ENCODE measurements around the gene LIN7A. TPM values are rescaled to one million over a fixed set of nuclear protein-coding genes. Genes with fewer than 3 reads are reported as not detected.

Gene LIN7A
- polyA plus RNA-seq, 3 donors: 19.2 to 22.4 (median 21.2) TPM

- DNase-seq: no peak
These were observed 75.2 kb downstream of the LIN7A start for GRCh38 chr12:80862531-80862930.

- no peak for DNase-seq
These were observed 75.9 kb downstream of the LIN7A start for GRCh38 chr12:80861641-80862378.

- no peak for DNase-seq
These were observed 76.8 kb downstream of the LIN7A start for GRCh38 chr12:80860928-80861327.

- no peak for DNase-seq
These were observed 77.5 kb downstream of the LIN7A start for GRCh38 chr12:80860206-80860605.

- DNase-seq: no peak
These were observed 79.4 kb downstream of the LIN7A start for GRCh38 chr12:80858356-80858755.

- no peak for DNase-seq
These were observed 80.4 kb downstream of the LIN7A start for GRCh38 chr12:80857311-80857710.

GRCh38 chr12:80849337-80849736, 88.4 kb downstream of the LIN7A start:
- no peak for DNase-seq

GRCh38 chr12:80848858-80849257, 88.9 kb downstream of the LIN7A start:
- DNase-seq: no peak

GRCh38 chr12:80847575-80847974, 90.2 kb downstream of the LIN7A start:
- DNase-seq: no peak

GRCh38 chr12:80846952-80847351, 90.8 kb downstream of the LIN7A start:
- DNase-seq: no peak

GRCh38 chr12:80845639-80846038, 92.1 kb downstream of the LIN7A start:
- DNase-seq: no peak

GRCh38 chr12:80843969-80844368, 93.8 kb downstream of the LIN7A start:
- DNase-seq: no peak

GRCh38 chr12:80838708-80839107, 99.0 kb downstream of the LIN7A start:
- no peak for DNase-seq

- DNase-seq: no peak
These were observed 99.6 kb downstream of the LIN7A start for GRCh38 chr12:80838024-80838658.

GRCh38 chr12:80837342-80837978, 100.3 kb downstream of the LIN7A start:
- peak; percentile 17 for DNase-seq

- DNase-seq: no peak
These were observed 103.0 kb downstream of the LIN7A start for GRCh38 chr12:80834724-80835123.

GRCh38 chr12:80830533-80831088, 107.1 kb downstream of the LIN7A start:
- no peak for DNase-seq

- DNase-seq: no peak
These were observed 108.0 kb downstream of the LIN7A start for GRCh38 chr12:80829767-80830166.

GRCh38 chr12:80825506-80825905, 112.2 kb downstream of the LIN7A start:
- DNase-seq: no peak

GRCh38 chr12:80823393-80823792, 114.3 kb downstream of the LIN7A start:
- no peak for DNase-seq

- no peak for DNase-seq
These were observed 116.2 kb downstream of the LIN7A start for GRCh38 chr12:80821513-80822000.

- DNase-seq: no peak
These were observed 118.9 kb downstream of the LIN7A start for GRCh38 chr12:80818878-80819277.

GRCh38 chr12:80815351-80815750, 122.4 kb downstream of the LIN7A start:
- DNase-seq: no peak
